AG04449 (cell line): ENCODE results near the gene TMEM52.

Experiments used
- CTCF ChIA-PET: fragments of 350-600 bp; formaldehyde crosslinking; extraction: SDS; loops from one replicate; lab custom pipeline; 2021; ENCODE audit warnings: antibody characterized with exemption; lab: Yijun Ruan, JAX
- POLR2A ChIA-PET: fragments of 400-600, 350-600 bp; formaldehyde crosslinking; extraction: SDS; loops from one replicate; lab custom pipeline; 2020; ENCODE audit warnings: antibody characterized with exemption, inconsistent platforms; lab: Yijun Ruan, JAX
- DNase-seq: peaks from one replicate; pipeline ENCODE4 v3.0.0-alpha.2; 2010; ENCODE audit warnings: low read depth, low spot score
- H3K4me3 ChIP-seq: 2 replicates; pipeline ENCODE4 v1.5.1; 2011; ENCODE audit warnings: low read depth, mild to moderate bottlenecking, control low read depth, low read length
- TF ChIP-seq, protein P1 (sequence below): IDR thresholded peaks from one replicate; pipeline ENCODE4 v1.5.1; 2011; ENCODE audit warnings: mild to moderate bottlenecking, moderate library complexity, low read length, control low read depth, inconsistent platforms; ENCODE audit not compliant: insufficient read depth; ENCODE audit errors: missing control alignments

TMEM52 gene

DNA sequence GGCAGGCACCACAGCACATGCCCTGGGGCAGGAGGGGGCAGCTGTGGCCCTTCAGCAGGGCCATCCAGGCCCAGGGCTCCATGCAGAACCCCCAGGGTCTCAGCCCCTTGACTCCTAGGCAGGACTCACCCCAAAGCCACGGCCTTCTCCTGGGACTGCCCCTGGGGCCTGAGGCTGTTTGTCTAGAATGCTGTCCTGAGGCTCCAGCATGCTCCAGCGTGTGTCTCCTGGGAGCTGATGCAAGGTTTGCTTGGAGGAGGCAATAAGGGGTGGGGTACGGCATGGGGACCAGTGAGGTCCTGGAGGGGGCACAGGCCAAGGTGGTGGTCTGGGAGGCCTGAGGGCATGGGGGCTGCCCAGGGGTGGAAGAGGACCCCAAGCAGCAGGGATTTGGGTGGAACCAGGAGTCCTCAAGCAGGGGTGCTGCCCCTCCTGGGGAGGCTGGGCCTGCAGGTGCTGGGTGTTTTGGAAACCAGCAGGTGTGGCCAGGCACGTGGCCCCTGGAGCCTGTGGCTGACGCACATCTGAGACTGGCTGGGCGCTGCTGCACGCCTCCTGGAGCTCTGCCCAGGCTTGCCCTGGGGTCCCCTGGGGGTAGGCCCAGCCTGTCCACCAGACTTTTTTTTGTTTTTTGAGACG lies 11.9 kb downstream of the TMEM52 start:
- CTCF ChIA-PET = interaction anchor here (0.5 to 5.1 kb wide), 14 partner anchors 10 to 261 kb away, joined by 3 to 75 read pairs (median 10); no protein-coding TSS in a partner anchor
- POLR2A ChIA-PET = no interaction called here
- TF ChIP-seq, protein P1, sequence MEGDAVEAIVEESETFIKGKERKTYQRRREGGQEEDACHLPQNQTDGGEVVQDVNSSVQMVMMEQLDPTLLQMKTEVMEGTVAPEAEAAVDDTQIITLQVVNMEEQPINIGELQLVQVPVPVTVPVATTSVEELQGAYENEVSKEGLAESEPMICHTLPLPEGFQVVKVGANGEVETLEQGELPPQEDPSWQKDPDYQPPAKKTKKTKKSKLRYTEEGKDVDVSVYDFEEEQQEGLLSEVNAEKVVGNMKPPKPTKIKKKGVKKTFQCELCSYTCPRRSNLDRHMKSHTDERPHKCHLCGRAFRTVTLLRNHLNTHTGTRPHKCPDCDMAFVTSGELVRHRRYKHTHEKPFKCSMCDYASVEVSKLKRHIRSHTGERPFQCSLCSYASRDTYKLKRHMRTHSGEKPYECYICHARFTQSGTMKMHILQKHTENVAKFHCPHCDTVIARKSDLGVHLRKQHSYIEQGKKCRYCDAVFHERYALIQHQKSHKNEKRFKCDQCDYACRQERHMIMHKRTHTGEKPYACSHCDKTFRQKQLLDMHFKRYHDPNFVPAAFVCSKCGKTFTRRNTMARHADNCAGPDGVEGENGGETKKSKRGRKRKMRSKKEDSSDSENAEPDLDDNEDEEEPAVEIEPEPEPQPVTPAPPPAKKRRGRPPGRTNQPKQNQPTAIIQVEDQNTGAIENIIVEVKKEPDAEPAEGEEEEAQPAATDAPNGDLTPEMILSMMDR = no peak
- no peak for DNase-seq
- H3K4me3 ChIP-seq = no peak overlapping the region

DNA sequence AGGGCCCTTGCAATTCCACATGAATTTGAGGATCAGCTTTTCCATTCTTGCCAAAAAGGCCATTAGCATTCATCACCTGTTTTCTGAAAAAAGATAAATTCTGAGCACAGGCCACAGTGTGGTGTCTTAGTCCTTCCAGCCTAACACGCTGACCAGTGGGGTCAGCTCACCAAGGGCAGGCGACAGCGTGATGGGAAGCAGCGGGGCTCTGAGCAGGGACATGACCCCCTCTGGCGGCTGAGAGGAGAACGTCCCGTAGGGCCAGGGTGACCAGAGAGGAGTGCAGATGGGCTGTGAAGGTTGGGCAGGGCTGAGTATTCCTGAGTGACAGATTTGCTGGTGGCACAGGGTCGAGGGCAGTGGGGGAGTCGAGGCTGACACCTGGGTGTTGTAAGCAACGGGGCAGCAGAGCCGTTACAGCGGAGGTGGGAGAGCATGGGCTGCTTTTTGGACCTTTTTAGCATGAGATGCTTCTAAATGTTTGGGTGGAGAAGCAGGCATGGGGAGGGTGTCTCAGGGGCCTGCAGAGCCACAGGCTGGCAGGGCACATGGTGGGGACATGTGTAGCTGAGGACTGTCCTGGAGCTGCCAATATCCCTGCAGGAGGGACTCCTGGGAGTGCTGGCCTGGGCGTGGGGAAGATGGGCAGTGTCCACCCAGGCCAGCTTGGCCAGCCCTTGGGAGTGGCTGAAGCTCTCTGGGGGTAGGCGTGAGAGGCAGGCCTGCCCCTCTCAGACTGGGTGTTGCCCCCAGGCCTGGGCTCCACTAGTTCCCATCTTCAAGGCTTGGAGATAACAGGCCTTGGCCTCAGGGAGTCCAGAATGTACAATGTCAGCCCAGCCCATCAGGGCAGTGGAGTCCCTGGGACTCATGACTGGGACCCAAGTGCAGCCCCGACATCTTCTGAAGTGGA lies 12.6 kb downstream of the TMEM52 start:
- POLR2A ChIA-PET = no interaction called here
- CTCF ChIA-PET = interaction anchor here (0.5 to 5.1 kb wide), 37 partner anchors 9 to 261 kb away, joined by 3 to 75 read pairs (median 4); no protein-coding TSS in a partner anchor
- H3K4me3 ChIP-seq = no peak overlapping the region
- TF ChIP-seq, protein P1 = peak; percentile 97
- DNase-seq = no peak

DNA sequence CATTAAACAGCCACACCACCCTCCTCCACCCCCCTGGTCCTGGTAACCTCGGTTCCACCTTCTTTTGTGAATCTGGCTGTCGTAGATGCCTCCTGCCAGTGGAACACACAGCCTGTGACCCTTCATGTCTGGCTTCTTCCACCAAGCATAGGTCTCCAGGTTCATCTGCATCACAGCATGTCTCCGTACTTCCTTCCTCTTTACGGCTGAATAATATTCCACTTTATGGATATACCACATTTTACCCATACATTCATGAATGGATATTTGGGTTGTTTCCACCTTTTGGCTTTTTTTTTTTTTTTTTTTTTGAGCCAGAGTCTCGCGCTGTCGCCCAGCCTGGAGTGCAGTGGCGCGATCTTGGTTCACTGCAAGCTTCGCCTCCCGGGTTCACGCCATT lies 15.9 kb downstream of the TMEM52 start:
- no peak for DNase-seq
- TF ChIP-seq, protein P1 = no peak
- ChIA-PET CTCF (interaction anchor here (1.5 kb wide), 1 partner anchor 16 kb away, joined by 3 read pairs; no protein-coding TSS in a partner anchor), POLR2A (no interaction called here)
- no peak overlapping the region for H3K4me3 ChIP-seq

DNA sequence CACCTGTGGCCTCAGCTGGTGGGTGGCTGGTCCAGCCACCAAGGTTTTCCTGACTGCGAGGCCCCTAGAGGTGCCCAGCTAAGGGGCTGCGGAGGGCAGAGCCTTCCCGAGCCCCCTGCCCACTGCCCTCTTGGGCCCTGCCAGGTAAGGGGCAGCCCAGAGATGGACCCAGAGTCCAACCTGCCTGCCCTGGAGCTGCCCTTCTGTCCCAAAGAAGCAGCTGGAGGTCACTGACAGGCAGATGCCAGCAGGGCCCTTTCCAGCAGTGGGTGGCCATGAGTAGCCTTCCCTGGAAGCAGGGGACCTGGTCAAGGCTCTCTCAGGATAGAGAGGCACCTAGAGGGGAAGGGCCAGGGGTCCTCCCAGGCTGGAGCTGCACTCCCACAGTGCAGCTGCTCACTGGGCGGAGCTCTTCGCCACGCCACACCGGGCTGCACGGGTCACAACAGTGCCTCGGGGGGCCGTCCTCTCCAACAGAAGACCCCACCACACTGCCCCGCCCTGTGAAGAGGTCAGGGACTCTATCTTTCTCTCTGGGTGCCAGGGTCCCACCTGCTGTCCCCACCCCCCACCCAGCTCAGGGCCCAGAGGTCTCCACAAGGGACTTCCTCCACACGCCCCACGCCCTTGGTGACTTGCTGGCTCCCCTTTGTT lies 17.3 kb downstream of the TMEM52 start:
- ChIA-PET CTCF (interaction anchor here (0.9 to 1.3 kb wide), 4 partner anchors 10 to 143 kb away, joined by 3 read pairs; no protein-coding TSS in a partner anchor), POLR2A (no interaction called here)
- TF ChIP-seq, protein P1 = no peak
- no peak for DNase-seq
- no peak overlapping the region for H3K4me3 ChIP-seq

DNA sequence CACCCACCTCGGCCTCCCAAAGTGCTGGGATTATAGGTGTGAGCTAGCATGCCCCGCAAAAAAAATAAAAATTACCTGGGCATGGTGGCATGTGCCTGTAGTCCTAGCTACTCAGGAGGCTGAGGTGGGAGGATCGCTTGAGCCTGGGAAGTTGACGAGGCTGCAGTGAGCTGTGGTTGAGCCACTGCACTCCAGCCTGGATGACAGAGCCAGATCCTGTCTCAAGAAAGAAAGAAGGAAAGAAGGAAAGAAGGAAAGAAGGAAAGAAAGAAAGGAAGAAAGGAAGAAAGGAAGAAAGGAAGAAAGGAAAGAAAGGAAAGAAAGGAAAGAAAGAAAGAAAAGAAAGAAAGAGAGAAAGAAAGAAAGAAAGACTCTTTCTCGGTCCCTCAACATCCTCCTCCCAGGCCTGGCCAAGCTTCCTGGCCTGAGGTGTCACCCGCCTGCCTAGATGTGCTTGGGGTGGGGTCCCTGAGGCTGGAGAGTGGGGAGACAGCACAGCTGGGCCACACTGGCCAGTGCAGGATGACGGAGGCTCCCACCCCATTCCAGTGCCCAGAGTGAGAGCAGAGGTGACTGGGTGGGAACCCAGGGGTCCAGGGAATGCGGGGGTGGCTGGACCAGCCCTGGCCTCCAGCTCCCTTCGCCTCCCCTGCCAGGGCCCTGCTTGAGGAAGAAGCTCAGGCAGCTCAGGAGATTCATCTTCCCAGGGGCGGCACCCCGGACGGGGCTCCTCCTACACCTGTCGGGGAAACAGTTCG lies 18.0 kb downstream of the TMEM52 start:
- TF ChIP-seq, protein P1 = no peak
- POLR2A ChIA-PET = no interaction called here
- DNase-seq = no peak
- H3K4me3 ChIP-seq = no peak overlapping the region
- CTCF ChIA-PET = interaction anchor here (0.6 to 6.7 kb wide), 6 partner anchors 7 to 245 kb away, joined by 3 to 75 read pairs (median 3); no protein-coding TSS in a partner anchor
